Activated B cell treated with CpG ODN at 0.5 μM for 24 hours (primary cell): Measurements from ENCODE around the gene ACTN1. TPM values are rescaled to one million over a fixed set of nuclear protein-coding genes. Genes with fewer than 3 reads are reported as not detected.

Experiments used
- ATAC-seq: fragments of 200-7000 bp; cut with Tn5 transposase; one replicate; pipeline ENCODE4 v1.10.0; 2021; ENCODE audit warnings: low read depth, mild to moderate bottlenecking, moderate library complexity
- CTCF ChIA-PET: fragments of 350-600 bp; sonication (Branson Sonifier 250); formaldehyde crosslinking; loops from one replicate; lab custom pipeline; 2021; ENCODE audit warnings: antibody characterized with exemption; lab: Charles Lee
- POLR2A ChIA-PET: fragments of 350-600 bp; sonication (Branson Sonifier 250); formaldehyde crosslinking; loops from one replicate; lab custom pipeline; 2021; ENCODE audit warnings: antibody characterized with exemption; lab: Charles Lee
- DNase-seq: peaks from one replicate; pipeline ENCODE4 v3.0.0; 2022
- H3K27ac Mint-ChIP-seq: one replicate; pipeline ENCODE4 v1.8.0; 2020; ENCODE audit warnings: mixed read lengths
- H3K27me3 Mint-ChIP-seq: one replicate; pipeline ENCODE4 v1.8.0; 2021; ENCODE audit warnings: mixed read lengths
- H3K36me3 Mint-ChIP-seq: one replicate; pipeline ENCODE4 v1.8.0; 2021; ENCODE audit warnings: low read depth, mixed read lengths
- H3K4me1 Mint-ChIP-seq: one replicate; pipeline ENCODE4 v1.8.0; 2021; ENCODE audit warnings: mixed read lengths
- H3K4me3 Mint-ChIP-seq: one replicate; pipeline ENCODE4 v1.8.0; 2020; ENCODE audit warnings: mild to moderate bottlenecking, mixed read lengths
- H3K9me3 Mint-ChIP-seq: one replicate; pipeline ENCODE4 v1.8.0; 2020; ENCODE audit warnings: mixed read lengths
- CTCF ChIP-seq: fragments of 200-600 bp; IDR thresholded peaks from one replicate; pipeline ENCODE4 v1.8.0; 2022; ENCODE audit warnings: antibody characterized with exemption, mild to moderate bottlenecking
- intact Hi-C: fragments of 100-400 bp; cut with micrococcal nuclease; formaldehyde crosslinking; loops from one replicate; pipeline ENCODE4 v1.15.1; 2024
- total RNA-seq: library from RNA; stranded (reverse); gene quantifications from 2 replicates; pipeline ENCODE4 v1.2.3, GENCODE V29; 2022

ACTN1 gene
- total RNA-seq, 1 donor from 2014 or later, result 0.22 TPM

- H3K9me3 Mint-ChIP-seq, result no peaks in the 10 kb centered on the region
- no peak for TF ChIP-seq CTCF
- ChIA-PET CTCF (no interaction called here), POLR2A (no interaction called here)
- no peaks in the 10 kb centered on the region for H3K4me1 Mint-ChIP-seq
- no peak overlapping the region for H3K4me3 Mint-ChIP-seq
- no peak overlapping the region for H3K27ac Mint-ChIP-seq
- H3K36me3 Mint-ChIP-seq, result no peaks in the 10 kb centered on the region
- DNase-seq, result no peak
- intact Hi-C loops, result no loop called here
- peaks cover 37% of the 10 kb centered on the region for H3K27me3 Mint-ChIP-seq
- ATAC-seq, result no peak
Observed at GRCh38 chr14:68902357-68902756, 76.7 kb downstream of the ACTN1 start.

DNA sequence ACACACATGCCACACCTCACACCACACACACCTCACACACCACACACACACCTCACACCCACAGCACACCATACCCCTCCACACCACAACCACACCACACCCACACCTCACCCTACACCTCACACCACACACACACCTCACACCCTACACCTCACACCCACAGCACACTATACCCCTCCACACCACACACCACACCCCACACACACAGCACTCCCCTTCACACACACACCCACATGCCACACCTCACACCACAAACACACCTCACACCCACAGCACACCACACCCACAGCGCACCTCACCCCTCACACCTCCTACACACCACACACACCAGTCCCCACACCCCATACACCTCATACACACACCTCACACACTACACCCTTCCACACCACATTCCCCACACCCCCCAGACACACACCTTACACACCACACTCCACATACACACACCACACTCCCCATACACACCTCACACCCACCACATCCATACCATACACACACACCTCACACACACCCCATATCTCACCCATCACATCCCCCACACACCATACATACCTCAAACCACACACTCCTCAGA lies 80.0 kb downstream of the ACTN1 start:
- ChIA-PET POLR2A (no interaction called here), CTCF (no interaction called here)
- no peaks in the 10 kb centered on the region for H3K36me3 Mint-ChIP-seq
- H3K27ac Mint-ChIP-seq, result no peak overlapping the region
- H3K4me3 Mint-ChIP-seq, result no peak overlapping the region
- no peak for TF ChIP-seq CTCF
- ATAC-seq, result no peak
- H3K9me3 Mint-ChIP-seq, result no peaks in the 10 kb centered on the region
- H3K27me3 Mint-ChIP-seq, result peaks cover 34% of the 10 kb centered on the region
- no peaks in the 10 kb centered on the region for H3K4me1 Mint-ChIP-seq
- no peak for DNase-seq
- intact Hi-C loops, result no loop called here

GRCh38 chr14:68898248-68899032 lies 80.7 kb downstream of the ACTN1 start:
- ChIA-PET POLR2A (no interaction called here), CTCF (no interaction called here)
- DNase-seq, result no peak
- TF ChIP-seq CTCF, result no peak
- H3K4me3 Mint-ChIP-seq, result no peak overlapping the region
- H3K9me3 Mint-ChIP-seq, result no peaks in the 10 kb centered on the region
- no peaks in the 10 kb centered on the region for H3K36me3 Mint-ChIP-seq
- no peaks in the 10 kb centered on the region for H3K4me1 Mint-ChIP-seq
- ATAC-seq, result no peak
- intact Hi-C loops, result no loop called here
- peaks cover 34% of the 10 kb centered on the region for H3K27me3 Mint-ChIP-seq
- H3K27ac Mint-ChIP-seq, result no peak overlapping the region

DNA sequence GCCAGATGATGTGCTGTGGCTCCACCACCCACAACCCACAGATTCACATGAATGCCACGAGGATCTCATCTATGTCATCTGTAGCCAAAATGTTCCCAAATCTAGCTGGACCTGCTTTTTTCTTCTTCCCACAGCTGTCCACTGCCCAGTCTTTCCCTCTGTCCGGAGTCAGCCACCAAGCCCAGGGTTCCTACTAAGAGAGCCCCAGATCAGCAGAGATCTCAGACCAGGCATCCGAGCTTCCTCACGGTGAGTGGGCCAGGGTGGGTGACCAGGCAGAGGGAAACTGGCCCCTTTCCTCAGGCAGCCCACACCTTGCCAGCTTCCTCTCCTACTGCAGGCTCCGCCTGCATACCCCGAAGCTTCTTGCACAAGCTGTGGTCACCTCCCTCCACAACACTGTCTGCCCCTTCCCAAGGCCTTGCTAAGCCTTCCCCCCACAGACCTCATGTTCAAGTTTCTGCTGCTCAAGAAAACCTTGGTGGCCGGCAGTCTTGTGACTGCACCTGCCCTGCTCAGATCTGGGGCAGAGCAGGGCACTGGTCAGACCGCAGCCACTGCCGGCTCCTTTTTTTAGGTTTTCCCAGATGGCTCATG lies 81.4 kb downstream of the ACTN1 start:
- Mint-ChIP-seq H3K27me3 (peaks cover 33% of the 10 kb centered on the region), H3K36me3 (no peaks in the 10 kb centered on the region), H3K4me3 (no peak overlapping the region), H3K9me3 (no peaks in the 10 kb centered on the region), H3K27ac (no peak overlapping the region), H3K4me1 (no peaks in the 10 kb centered on the region)
- POLR2A ChIA-PET, result interaction anchor here (0.6 kb wide), 1 partner anchor 1014 kb away, joined by 5 read pairs; no protein-coding TSS in a partner anchor
- no peak for TF ChIP-seq CTCF
- intact Hi-C loops, result no loop called here
- DNase-seq (no peak), ATAC-seq (no peak)
- CTCF ChIA-PET, result no interaction called here

DNA sequence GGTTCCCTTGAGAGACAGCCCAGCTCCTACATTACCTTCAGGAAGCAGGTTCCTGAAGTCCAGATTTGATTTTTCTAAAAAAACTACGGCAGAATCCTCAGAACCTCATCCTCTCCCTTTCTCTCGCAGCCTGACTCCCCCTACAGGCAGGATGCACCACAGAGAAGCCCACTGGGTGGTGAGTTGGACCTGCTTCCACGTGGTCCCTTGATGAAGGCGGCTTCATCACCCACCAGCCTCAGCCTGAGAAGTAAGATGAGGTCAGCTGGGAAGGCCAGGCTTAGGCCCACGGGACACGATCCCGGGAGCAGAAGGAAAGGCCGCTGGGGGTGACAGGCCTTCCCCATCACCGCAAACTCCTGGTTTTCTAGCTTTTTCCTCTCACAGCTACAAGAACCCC lies 83.0 kb downstream of the ACTN1 start:
- no peaks in the 10 kb centered on the region for H3K9me3 Mint-ChIP-seq
- CTCF ChIA-PET, result no interaction called here
- no peak for ATAC-seq

More for the DNA sequence above, 83.0 kb downstream of the ACTN1 start:
- H3K36me3 Mint-ChIP-seq, result no peaks in the 10 kb centered on the region
- no peak for TF ChIP-seq CTCF
- POLR2A ChIA-PET, result no interaction called here
- no peaks in the 10 kb centered on the region for H3K4me1 Mint-ChIP-seq
- no peak overlapping the region for H3K4me3 Mint-ChIP-seq
- peaks cover 26% of the 10 kb centered on the region for H3K27me3 Mint-ChIP-seq
- no peak for DNase-seq
- H3K27ac Mint-ChIP-seq, result no peak overlapping the region
- intact Hi-C loops, result no loop called here
